ENCODE results near the gene CERS6. TPM values are rescaled to one million over a fixed set of nuclear protein-coding genes. Genes with fewer than 3 reads are reported as not detected.
A peak's percentile ranks its signal among the peaks of the same experiment; 100 is the strongest.

CERS6 gene
- total and polyA plus RNA-seq, 2 donors from 2014 or later, result 9.4 to 18.8 TPM

- DNase-seq, result peak in 1 of 5 donors; percentile 60
- H3K9ac ChIP-seq (ENCODE audit: low read length in 3 of 3), result no peak overlapping the region
- intact Hi-C loops (cut with DNase I), result no loop called here
- no peaks in the 10 kb centered on the region for H3K36me3 ChIP-seq (ENCODE audit: control insufficient read depth in 2 of 3, insufficient read depth in 3 of 3, low read length in 3 of 3)
- TF ChIP-seq, protein P1, sequence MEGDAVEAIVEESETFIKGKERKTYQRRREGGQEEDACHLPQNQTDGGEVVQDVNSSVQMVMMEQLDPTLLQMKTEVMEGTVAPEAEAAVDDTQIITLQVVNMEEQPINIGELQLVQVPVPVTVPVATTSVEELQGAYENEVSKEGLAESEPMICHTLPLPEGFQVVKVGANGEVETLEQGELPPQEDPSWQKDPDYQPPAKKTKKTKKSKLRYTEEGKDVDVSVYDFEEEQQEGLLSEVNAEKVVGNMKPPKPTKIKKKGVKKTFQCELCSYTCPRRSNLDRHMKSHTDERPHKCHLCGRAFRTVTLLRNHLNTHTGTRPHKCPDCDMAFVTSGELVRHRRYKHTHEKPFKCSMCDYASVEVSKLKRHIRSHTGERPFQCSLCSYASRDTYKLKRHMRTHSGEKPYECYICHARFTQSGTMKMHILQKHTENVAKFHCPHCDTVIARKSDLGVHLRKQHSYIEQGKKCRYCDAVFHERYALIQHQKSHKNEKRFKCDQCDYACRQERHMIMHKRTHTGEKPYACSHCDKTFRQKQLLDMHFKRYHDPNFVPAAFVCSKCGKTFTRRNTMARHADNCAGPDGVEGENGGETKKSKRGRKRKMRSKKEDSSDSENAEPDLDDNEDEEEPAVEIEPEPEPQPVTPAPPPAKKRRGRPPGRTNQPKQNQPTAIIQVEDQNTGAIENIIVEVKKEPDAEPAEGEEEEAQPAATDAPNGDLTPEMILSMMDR (IDR thresholded peaks at IDR 0.05; ENCODE audit: borderline replicate concordance, extremely low read depth, insufficient read depth), result no peak
- H3K9me3 ChIP-seq (ENCODE audit: control insufficient read depth in 2 of 3, insufficient read depth in 1 of 3, low read length in 3 of 3), result no peaks in the 10 kb centered on the region
- peaks cover 0 to 4% (median 4%) of the 10 kb centered on the region in 3 donors for H3K4me1 ChIP-seq (ENCODE audit: control insufficient read depth in 2 of 3, insufficient read depth in 2 of 3, low read depth in 1 of 3, low read length in 3 of 3)
- no peak overlapping the region for H3K27ac ChIP-seq (ENCODE audit: low read depth in 2 of 2, low read length in 2 of 2)
- no peak overlapping the region for H3K4me3 ChIP-seq (ENCODE audit: low read length in 3 of 3)
- peak; percentile 72 for FAIRE-seq
- H3K27me3 ChIP-seq (ENCODE audit: control insufficient read depth, insufficient read depth, low read length), result no peaks in the 10 kb centered on the region
Measured at GRCh38 chr2:168622559-168622958, 166.5 kb downstream of the CERS6 start.

DNA sequence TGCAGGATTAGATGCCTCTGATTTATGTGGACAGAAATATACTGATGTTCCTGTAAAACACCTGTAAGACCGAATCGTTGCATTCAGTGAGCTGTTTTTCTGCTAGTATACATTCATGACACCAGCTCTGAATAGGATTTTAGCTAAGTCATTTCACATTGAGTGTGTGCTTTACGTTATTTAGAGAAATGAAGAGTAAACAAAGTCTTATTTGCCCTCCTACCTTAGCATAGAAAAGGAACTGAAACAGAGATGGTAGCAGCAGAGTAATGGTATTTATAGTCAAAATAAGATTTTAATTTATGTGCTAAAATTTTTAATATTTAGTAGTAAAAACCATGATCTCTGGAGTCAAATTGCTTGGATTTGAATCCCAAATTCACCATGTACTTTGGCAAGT, 168.0 kb downstream of the CERS6 start:
- H3K27ac ChIP-seq (ENCODE audit: low read depth in 2 of 2, low read length in 2 of 2), result no peak overlapping the region
- no peaks in the 10 kb centered on the region for H3K27me3 ChIP-seq (ENCODE audit: control insufficient read depth, insufficient read depth, low read length)
- DNase-seq (no peak), FAIRE-seq (no peak)
- H3K4me1 ChIP-seq (ENCODE audit: control insufficient read depth in 2 of 3, insufficient read depth in 2 of 3, low read depth in 1 of 3, low read length in 3 of 3), result peaks cover 0 to 4% (median 4%) of the 10 kb centered on the region in 3 donors
- no peak overlapping the region for H3K4me3 ChIP-seq (ENCODE audit: low read length in 3 of 3)
- TF ChIP-seq, protein P1 (IDR thresholded peaks at IDR 0.05; ENCODE audit: borderline replicate concordance, extremely low read depth, insufficient read depth), result no peak
- no peaks in the 10 kb centered on the region for H3K9me3 ChIP-seq (ENCODE audit: control insufficient read depth in 2 of 3, insufficient read depth in 1 of 3, low read length in 3 of 3)
- intact Hi-C loops (cut with DNase I), result no loop called here
- H3K9ac ChIP-seq (ENCODE audit: low read length in 3 of 3), result no peak overlapping the region
- no peaks in the 10 kb centered on the region for H3K36me3 ChIP-seq (ENCODE audit: control insufficient read depth in 2 of 3, insufficient read depth in 3 of 3, low read length in 3 of 3)

DNA sequence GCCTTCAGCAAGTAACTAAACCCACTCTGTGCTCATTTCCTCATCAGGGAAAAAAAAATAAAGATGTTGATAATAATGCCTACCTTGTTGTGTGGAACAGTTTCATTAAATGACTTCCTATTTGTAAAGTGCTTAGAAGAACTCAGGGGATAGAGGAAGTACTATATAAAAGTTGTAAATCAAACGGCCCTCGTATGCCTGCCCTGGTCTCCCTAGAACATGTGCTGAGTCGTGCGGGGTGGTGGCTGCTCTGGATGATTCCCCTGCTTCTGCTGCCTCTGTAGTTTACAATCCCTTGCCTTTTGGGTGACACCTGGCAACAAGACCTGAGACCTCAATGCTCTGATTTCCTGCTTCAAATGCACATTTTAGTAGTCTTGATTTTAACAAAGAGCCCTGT, 170.0 kb downstream of the CERS6 start:
- TF ChIP-seq, protein P1 (IDR thresholded peaks at IDR 0.05; ENCODE audit: borderline replicate concordance, extremely low read depth, insufficient read depth), result no peak
- H3K4me1 ChIP-seq (ENCODE audit: control insufficient read depth in 2 of 3, insufficient read depth in 2 of 3, low read depth in 1 of 3, low read length in 3 of 3), result peaks cover 0 to 4% (median 4%) of the 10 kb centered on the region in 3 donors
- no peak overlapping the region for H3K4me3 ChIP-seq (ENCODE audit: low read length in 3 of 3)
- H3K9me3 ChIP-seq (ENCODE audit: control insufficient read depth in 2 of 3, insufficient read depth in 1 of 3, low read length in 3 of 3), result no peaks in the 10 kb centered on the region
- no peak overlapping the region for H3K9ac ChIP-seq (ENCODE audit: low read length in 3 of 3)
- no peak for DNase-seq
- H3K27me3 ChIP-seq (ENCODE audit: control insufficient read depth, insufficient read depth, low read length), result no peaks in the 10 kb centered on the region
- intact Hi-C loops (cut with DNase I), result no loop called here
- FAIRE-seq, result no peak
- no peak overlapping the region for H3K27ac ChIP-seq (ENCODE audit: low read depth in 2 of 2, low read length in 2 of 2)
- no peaks in the 10 kb centered on the region for H3K36me3 ChIP-seq (ENCODE audit: control insufficient read depth in 2 of 3, insufficient read depth in 3 of 3, low read length in 3 of 3)

DNA sequence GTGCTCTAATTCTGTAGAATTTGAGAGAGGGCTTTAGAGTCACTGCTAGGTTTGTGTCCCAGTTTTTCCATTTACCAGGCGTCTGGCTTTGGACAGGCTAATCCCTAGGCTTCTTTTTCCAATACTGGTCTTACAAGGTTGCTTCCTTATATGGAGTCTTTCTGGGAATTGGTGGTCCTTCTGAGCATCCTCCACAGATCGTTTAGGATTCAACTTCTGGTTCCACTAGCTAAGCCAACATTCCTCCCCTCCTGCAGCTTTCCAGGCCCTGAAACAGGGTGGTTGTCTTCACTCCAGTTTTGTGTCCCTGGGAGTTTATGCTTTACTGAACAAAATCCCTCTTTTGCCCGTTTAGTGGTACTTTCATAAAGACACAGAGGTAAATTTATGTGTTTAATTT, 170.6 kb downstream of the CERS6 start:
- FAIRE-seq (no peak), DNase-seq (no peak)
- Histone ChIP-seq H3K27ac (ENCODE audit: low read depth in 2 of 2, low read length in 2 of 2) (no peak overlapping the region), H3K4me1 (ENCODE audit: control insufficient read depth in 2 of 3, insufficient read depth in 2 of 3, low read depth in 1 of 3, low read length in 3 of 3) (peaks cover 0 to 4% (median 4%) of the 10 kb centered on the region in 3 donors), H3K27me3 (ENCODE audit: control insufficient read depth, insufficient read depth, low read length) (no peaks in the 10 kb centered on the region), H3K36me3 (ENCODE audit: control insufficient read depth in 2 of 3, insufficient read depth in 3 of 3, low read length in 3 of 3) (no peaks in the 10 kb centered on the region), H3K9ac (ENCODE audit: low read length in 3 of 3) (no peak overlapping the region), H3K9me3 (ENCODE audit: control insufficient read depth in 2 of 3, insufficient read depth in 1 of 3, low read length in 3 of 3) (no peaks in the 10 kb centered on the region), H3K4me3 (ENCODE audit: low read length in 3 of 3) (no peak overlapping the region)
- intact Hi-C loops (cut with DNase I), result no loop called here
- TF ChIP-seq, protein P1 (IDR thresholded peaks at IDR 0.05; ENCODE audit: borderline replicate concordance, extremely low read depth, insufficient read depth), result no peak

Data from kidney (tissue), 14 donors.